Activated naive CD8-positive, alpha-beta T cell treated with anti-CD3 and anti-CD28 coated beads for 36 hours (primary cell): ENCODE results near the gene NDUFB7. TPM values are rescaled to one million over a fixed set of nuclear protein-coding genes. Genes with fewer than 3 reads are reported as not detected.
"Not testable (repeated sequence)": the region's sequence is repeated elsewhere in the genome, so short reads cannot be mapped to it uniquely, and the experiment has no call there.

ENCODE experiments used
- DNase-seq: peaks from one replicate; pipeline ENCODE4 v3.0.0; 2021
- H3K27ac Mint-ChIP-seq: one replicate; pipeline ENCODE4 v1.8.0; 2022; ENCODE audit warnings: mild to moderate bottlenecking, moderate library complexity, mixed read lengths
- H3K27me3 Mint-ChIP-seq: one replicate; pipeline ENCODE4 v1.8.0; 2022; ENCODE audit warnings: mild to moderate bottlenecking, mixed read lengths
- H3K36me3 Mint-ChIP-seq: one replicate; pipeline ENCODE4 v1.8.0; 2021; ENCODE audit warnings: mild to moderate bottlenecking, mixed read lengths
- H3K4me1 Mint-ChIP-seq: one replicate; pipeline ENCODE4 v1.8.0; 2021; ENCODE audit warnings: mixed read lengths
- H3K4me3 Mint-ChIP-seq: one replicate; pipeline ENCODE4 v1.8.0; 2022; ENCODE audit warnings: mild to moderate bottlenecking, moderate library complexity, mixed read lengths
- H3K9me3 Mint-ChIP-seq: one replicate; pipeline ENCODE4 v1.8.0; 2022; ENCODE audit warnings: mixed read lengths
- total RNA-seq, 2 experiments: library from RNA; stranded (reverse); gene quantifications; one replicate each; pipeline ENCODE4 v1.2.3, GENCODE V29; 2021

Gene NDUFB7
- total RNA-seq: 100 to 1,000 TPM; 128 to 129 TPM

- Mint-ChIP-seq H3K4me1 (peaks cover 26% of the 10 kb centered on the region), H3K27ac (peak within 1 kb of the TSS; percentile 91), H3K4me3 (peak within 1 kb of the TSS; percentile 98), H3K27me3 (no peaks in the 10 kb centered on the region), H3K36me3 (peaks cover 9% of the 10 kb centered on the region), H3K9me3 (no peaks in the 10 kb centered on the region)
- DNase-seq: peak; percentile 95
These were observed at the start of gene NDUFB7 for GRCh38 chr19:14571695-14572490. TSS of gene NDUFB7 (minus strand) at chr19:14572066. CDS start at chr19:14572000, 66 bp downstream.

- H3K36me3 Mint-ChIP-seq: no peaks in the 10 kb centered on the region
- H3K4me1 Mint-ChIP-seq: no peaks in the 10 kb centered on the region
- H3K27me3 Mint-ChIP-seq: peaks cover 5% of the 10 kb centered on the region
- DNase-seq: no peak
- no peak overlapping the region for H3K27ac Mint-ChIP-seq
- H3K4me3 Mint-ChIP-seq: no peak overlapping the region
- peaks cover 15% of the 10 kb centered on the region for H3K9me3 Mint-ChIP-seq
These were observed 47.5 kb upstream of the NDUFB7 start for GRCh38 chr19:14619404-14619803.

GRCh38 chr19:14616407-14616806, 44.5 kb upstream of the NDUFB7 start:
- H3K27ac Mint-ChIP-seq: no peak overlapping the region
- H3K4me3 Mint-ChIP-seq: no peak overlapping the region
- peaks cover 8% of the 10 kb centered on the region for H3K27me3 Mint-ChIP-seq
- H3K4me1 Mint-ChIP-seq: peaks cover 4% of the 10 kb centered on the region
- H3K36me3 Mint-ChIP-seq: no peaks in the 10 kb centered on the region
- peaks cover 15% of the 10 kb centered on the region for H3K9me3 Mint-ChIP-seq
- DNase-seq: no peak

GRCh38 chr19:14615623-14616022, 43.8 kb upstream of the NDUFB7 start:
- H3K27me3 Mint-ChIP-seq: peaks cover 8% of the 10 kb centered on the region
- H3K27ac Mint-ChIP-seq: no peak overlapping the region
- DNase-seq: no peak
- no peaks in the 10 kb centered on the region for H3K36me3 Mint-ChIP-seq
- H3K9me3 Mint-ChIP-seq: peaks cover 15% of the 10 kb centered on the region
- peaks cover 4% of the 10 kb centered on the region for H3K4me1 Mint-ChIP-seq
- H3K4me3 Mint-ChIP-seq: no peak overlapping the region

- Mint-ChIP-seq H3K4me3 (no peak overlapping the region), H3K27ac (no peak overlapping the region), H3K36me3 (no peaks in the 10 kb centered on the region), H3K27me3 (peaks cover 8% of the 10 kb centered on the region), H3K4me1 (peaks cover 4% of the 10 kb centered on the region), H3K9me3 (peaks cover 3% of the 10 kb centered on the region)
- no peak for DNase-seq
These were observed 42.2 kb upstream of the NDUFB7 start for GRCh38 chr19:14614099-14614412.

- not testable (repeated sequence) for H3K4me1 Mint-ChIP-seq, H3K27ac Mint-ChIP-seq, H3K36me3 Mint-ChIP-seq, DNase-seq, H3K9me3 Mint-ChIP-seq, H3K4me3 Mint-ChIP-seq, H3K27me3 Mint-ChIP-seq
These were observed 41.7 kb upstream of the NDUFB7 start for GRCh38 chr19:14613399-14614098.

- Mint-ChIP-seq H3K9me3 (no peaks in the 10 kb centered on the region), H3K4me1 (peaks cover 4% of the 10 kb centered on the region), H3K36me3 (no peaks in the 10 kb centered on the region), H3K27ac (no peak overlapping the region), H3K4me3 (no peak overlapping the region), H3K27me3 (peaks cover 7% of the 10 kb centered on the region)
- DNase-seq: no peak
These were observed 40.8 kb upstream of the NDUFB7 start for GRCh38 chr19:14612657-14613056.

- not testable (repeated sequence) for H3K36me3 Mint-ChIP-seq, DNase-seq, H3K27ac Mint-ChIP-seq, H3K4me1 Mint-ChIP-seq, H3K4me3 Mint-ChIP-seq, H3K9me3 Mint-ChIP-seq, H3K27me3 Mint-ChIP-seq
These were observed 40.4 kb upstream of the NDUFB7 start for GRCh38 chr19:14612242-14612641.

- H3K4me1 Mint-ChIP-seq: peaks cover 4% of the 10 kb centered on the region
- no peak for DNase-seq
- no peak overlapping the region for H3K4me3 Mint-ChIP-seq
- H3K27me3 Mint-ChIP-seq: peaks cover 4% of the 10 kb centered on the region
- H3K36me3 Mint-ChIP-seq: no peaks in the 10 kb centered on the region
- H3K9me3 Mint-ChIP-seq: no peaks in the 10 kb centered on the region
- H3K27ac Mint-ChIP-seq: no peak overlapping the region
These were observed 39.2 kb upstream of the NDUFB7 start for GRCh38 chr19:14611051-14611450.

GRCh38 chr19:14606627-14607026, 34.8 kb upstream of the NDUFB7 start:
- DNase-seq: no peak
- Mint-ChIP-seq H3K27me3 (no peaks in the 10 kb centered on the region), H3K9me3 (peaks cover 4% of the 10 kb centered on the region), H3K27ac (no peak overlapping the region), H3K36me3 (no peaks in the 10 kb centered on the region), H3K4me3 (no peak overlapping the region), H3K4me1 (peaks cover 7% of the 10 kb centered on the region)

- peak overlapping the region; percentile 60 for H3K27ac Mint-ChIP-seq
- H3K9me3 Mint-ChIP-seq: peaks cover 4% of the 10 kb centered on the region
- DNase-seq: no peak
- no peaks in the 10 kb centered on the region for H3K27me3 Mint-ChIP-seq
- H3K4me1 Mint-ChIP-seq: peaks cover 7% of the 10 kb centered on the region
- no peaks in the 10 kb centered on the region for H3K36me3 Mint-ChIP-seq
- H3K4me3 Mint-ChIP-seq: no peak overlapping the region
These were observed 32.1 kb upstream of the NDUFB7 start for GRCh38 chr19:14603990-14604387.

GRCh38 chr19:14599548-14600147, 27.8 kb upstream of the NDUFB7 start:
- no peaks in the 10 kb centered on the region for H3K27me3 Mint-ChIP-seq

GRCh38 chr19:14595558-14595957, 23.7 kb upstream of the NDUFB7 start:
- peaks cover 4% of the 10 kb centered on the region for H3K36me3 Mint-ChIP-seq
- H3K4me3 Mint-ChIP-seq: no peak overlapping the region
- peaks cover 6% of the 10 kb centered on the region for H3K9me3 Mint-ChIP-seq
- H3K4me1 Mint-ChIP-seq: no peaks in the 10 kb centered on the region
- no peak for DNase-seq
- H3K27ac Mint-ChIP-seq: no peak overlapping the region
- H3K27me3 Mint-ChIP-seq: peaks cover 5% of the 10 kb centered on the region

More at GRCh38 chr19:14599548-14600147, 27.8 kb upstream of the NDUFB7 start:
- no peak overlapping the region for H3K4me3 Mint-ChIP-seq
- H3K4me1 Mint-ChIP-seq: peaks cover 7% of the 10 kb centered on the region
- peaks cover 10% of the 10 kb centered on the region for H3K9me3 Mint-ChIP-seq
- peaks cover 4% of the 10 kb centered on the region for H3K36me3 Mint-ChIP-seq
- no peak for DNase-seq
- no peak overlapping the region for H3K27ac Mint-ChIP-seq

- H3K27ac Mint-ChIP-seq: peak overlapping the region; percentile 8
- not testable (repeated sequence) for H3K4me1 Mint-ChIP-seq, H3K9me3 Mint-ChIP-seq, H3K36me3 Mint-ChIP-seq, H3K4me3 Mint-ChIP-seq, H3K27me3 Mint-ChIP-seq
- peak; percentile 41 for DNase-seq
These were observed 17.6 kb upstream of the NDUFB7 start for GRCh38 chr19:14589433-14589832.

- not testable (repeated sequence) for H3K4me1 Mint-ChIP-seq, H3K27me3 Mint-ChIP-seq, H3K4me3 Mint-ChIP-seq, H3K36me3 Mint-ChIP-seq, H3K9me3 Mint-ChIP-seq
- peak overlapping the region; percentile 20 for H3K27ac Mint-ChIP-seq
- peak; percentile 56 for DNase-seq
These were observed 13.3 kb upstream of the NDUFB7 start for GRCh38 chr19:14585187-14585586.
